OCI-M1 (cell line): ENCODE measurements around the gene GTF2H4.

Source experiments
- DNase-seq: peaks from one replicate; lab custom pipeline; 2025; lab: John Stamatoyannopoulos, UW

GTF2H4 gene

DNA sequence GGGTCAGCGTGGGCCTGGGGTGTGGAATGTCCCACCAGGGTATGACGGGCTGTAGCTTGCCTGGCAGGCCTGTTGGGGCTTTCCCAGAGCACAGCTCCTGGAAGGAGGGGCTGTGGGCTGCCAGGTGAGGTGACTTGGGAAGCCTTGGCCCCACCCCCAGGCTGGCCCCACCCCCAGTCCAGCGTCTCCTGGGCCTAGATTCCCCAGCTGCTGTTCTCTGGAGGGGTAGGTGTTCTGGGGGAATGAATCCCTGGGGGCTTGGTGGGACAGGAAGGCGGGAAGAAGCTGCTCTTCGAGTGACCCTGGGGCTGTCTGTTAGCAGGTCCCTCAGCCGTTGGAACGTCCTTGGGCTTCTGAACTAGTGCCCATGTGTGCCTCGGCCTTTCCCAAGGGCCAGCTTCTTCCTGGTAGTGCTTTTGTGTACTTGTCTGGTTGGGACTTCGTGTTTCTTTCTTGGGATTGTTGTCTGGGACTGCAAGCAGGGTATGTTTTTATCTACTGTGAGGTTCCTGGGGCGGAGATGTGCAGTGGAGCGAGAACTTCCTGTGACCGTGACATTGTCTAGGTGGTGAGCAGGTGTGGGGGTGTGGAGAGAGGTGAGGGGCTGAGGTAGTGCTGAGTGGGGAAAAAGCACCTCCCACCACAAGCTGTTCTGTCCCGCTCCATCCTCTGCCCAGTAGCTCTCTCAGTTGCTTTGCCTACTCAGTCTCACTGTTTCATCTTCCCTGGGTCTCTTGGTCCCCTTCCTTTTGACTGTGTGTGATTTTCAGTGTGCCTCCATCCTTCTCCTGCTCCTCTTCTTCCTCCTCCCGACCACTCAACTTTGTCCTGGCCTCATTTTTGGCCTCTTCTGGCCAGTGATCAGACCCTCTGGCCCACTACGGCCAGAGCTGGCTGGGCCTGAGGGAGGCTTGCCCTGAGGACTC, 25.0 kb upstream of the GTF2H4 start:
- no peak for DNase-seq

- peak; percentile 31 for DNase-seq
Observed at GRCh38 chr6:30883685-30884520, 24.1 kb upstream of the GTF2H4 start, which contains the start of gene DDR1. DDR1 (plus strand) TSS chr6:30884519; CDS start chr6:30888730, 4,211 bp downstream.

- peak; percentile 30 for DNase-seq
Observed at GRCh38 chr6:30884521-30885480, 23.2 kb upstream of the GTF2H4 start.

- DNase-seq = no peak
Observed at GRCh38 chr6:30885481-30885998, 22.5 kb upstream of the GTF2H4 start.

- DNase-seq = no peak
Observed at GRCh38 chr6:30885999-30886896, 21.8 kb upstream of the GTF2H4 start.

- no peak for DNase-seq
Observed at GRCh38 chr6:30886897-30887255, 21.1 kb upstream of the GTF2H4 start.

GRCh38 chr6:30887901-30888815, 19.8 kb upstream of the GTF2H4 start:
- no peak for DNase-seq

GRCh38 chr6:30888816-30889495, 19.1 kb upstream of the GTF2H4 start:
- no peak for DNase-seq

GRCh38 chr6:30889496-30889885, 18.5 kb upstream of the GTF2H4 start:
- no peak for DNase-seq

GRCh38 chr6:30889921-30890645, 17.9 kb upstream of the GTF2H4 start:
- DNase-seq = no peak

GRCh38 chr6:30890646-30891449, 17.2 kb upstream of the GTF2H4 start:
- no peak for DNase-seq

DNA sequence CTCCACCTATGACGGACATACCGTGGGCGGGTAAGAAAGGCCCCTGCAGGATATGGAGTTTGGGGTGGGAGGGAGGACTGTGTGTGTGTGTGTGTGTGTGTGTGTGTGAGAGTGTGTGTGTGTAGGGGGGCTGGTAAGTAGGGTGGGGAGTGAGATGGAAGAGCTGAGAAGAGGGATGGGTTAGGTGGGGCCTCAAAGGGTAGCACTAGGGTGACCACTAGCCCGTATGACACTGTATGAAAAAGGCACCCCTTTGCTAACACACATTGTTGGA, 16.6 kb upstream of the GTF2H4 start:
- DNase-seq = no peak

GRCh38 chr6:30891816-30892538, 16.0 kb upstream of the GTF2H4 start:
- DNase-seq = no peak

- no peak for DNase-seq
Observed at GRCh38 chr6:30893001-30893591, 14.9 kb upstream of the GTF2H4 start.

GRCh38 chr6:30893666-30894065, 14.3 kb upstream of the GTF2H4 start:
- no peak for DNase-seq

DNA sequence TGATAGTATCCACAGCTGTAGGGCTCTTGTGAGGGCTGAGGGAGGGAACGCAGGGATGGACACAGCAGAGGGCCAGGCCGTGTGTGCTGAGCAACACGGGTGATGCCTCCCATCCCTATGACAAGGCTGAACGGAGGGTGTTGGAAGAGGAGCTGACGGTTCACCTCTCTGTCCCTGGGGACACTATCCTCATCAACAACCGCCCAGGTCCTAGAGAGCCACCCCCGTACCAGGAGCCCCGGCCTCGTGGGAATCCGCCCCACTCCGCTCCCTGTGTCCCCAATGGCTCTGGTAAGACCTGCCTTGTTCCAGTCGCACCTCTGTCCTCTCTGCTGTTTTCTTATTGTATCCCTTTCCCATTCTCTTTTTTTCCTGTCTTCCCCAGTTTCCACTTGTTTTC, 13.6 kb upstream of the GTF2H4 start:
- DNase-seq = no peak
